Measurements from ENCODE around the gene DNASE2B. TPM values are rescaled to one million over a fixed set of nuclear protein-coding genes. Genes with fewer than 3 reads are reported as not detected.

The DNASE2B gene
- total and polyA plus RNA-seq, 2 experiments from 2014 or later, result not detected

DNA sequence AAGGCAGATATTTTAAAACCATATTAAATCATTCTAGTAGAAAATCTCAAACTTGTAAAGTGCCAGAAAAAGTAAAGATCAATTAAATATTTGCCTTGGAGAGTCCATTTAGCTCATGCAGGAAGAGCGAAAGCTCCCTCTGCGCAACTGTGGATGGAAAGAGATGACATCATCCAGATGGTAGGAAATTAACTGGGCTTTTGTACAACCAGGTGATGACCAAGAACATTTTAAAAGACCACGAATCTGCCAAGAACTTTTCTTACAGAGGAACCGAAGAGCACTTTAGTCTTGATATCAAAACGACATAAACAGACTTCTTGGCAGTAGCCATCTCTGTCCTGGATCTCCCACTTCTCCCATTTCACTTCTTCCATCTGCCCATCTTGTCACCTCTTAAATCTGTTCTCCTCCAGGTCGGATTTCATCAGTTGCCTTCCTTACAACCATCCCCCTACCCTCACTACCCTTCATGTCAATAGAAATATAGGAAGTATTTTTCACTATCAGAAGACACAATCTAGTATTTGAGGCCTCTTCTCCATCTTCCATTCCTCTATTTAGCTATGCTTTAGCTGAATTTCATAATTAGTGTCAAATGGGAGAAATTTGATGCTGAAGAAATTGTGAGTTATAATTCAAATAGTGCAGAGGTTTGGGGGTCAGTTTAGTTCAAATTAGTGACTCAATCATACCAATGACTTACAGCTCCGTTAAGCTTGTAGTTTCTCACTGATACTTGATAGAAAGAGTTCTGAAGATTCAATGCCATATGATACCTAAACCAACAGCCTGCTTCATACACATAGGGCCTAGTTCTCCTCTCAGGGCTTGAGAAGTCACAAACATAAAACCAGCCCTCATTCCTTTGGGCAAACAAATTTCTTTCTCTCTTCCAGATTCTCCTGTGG, 22.0 kb upstream of the DNASE2B start:
- H3K27ac ChIP-seq, result peak overlapping the region; percentile 22
- no peak for DNase-seq (ENCODE audit: low spot score)
- TF ChIP-seq EZH2 (IDR thresholded peaks at IDR 0.05; ENCODE audit: borderline replicate concordance) (no peak), EZH2phosphoT487 (IDR thresholded peaks at IDR 0.05; ENCODE audit: low read depth, severe bottlenecking, unreplicated experiment) (no peak)
- TF ChIP-seq, protein P1, sequence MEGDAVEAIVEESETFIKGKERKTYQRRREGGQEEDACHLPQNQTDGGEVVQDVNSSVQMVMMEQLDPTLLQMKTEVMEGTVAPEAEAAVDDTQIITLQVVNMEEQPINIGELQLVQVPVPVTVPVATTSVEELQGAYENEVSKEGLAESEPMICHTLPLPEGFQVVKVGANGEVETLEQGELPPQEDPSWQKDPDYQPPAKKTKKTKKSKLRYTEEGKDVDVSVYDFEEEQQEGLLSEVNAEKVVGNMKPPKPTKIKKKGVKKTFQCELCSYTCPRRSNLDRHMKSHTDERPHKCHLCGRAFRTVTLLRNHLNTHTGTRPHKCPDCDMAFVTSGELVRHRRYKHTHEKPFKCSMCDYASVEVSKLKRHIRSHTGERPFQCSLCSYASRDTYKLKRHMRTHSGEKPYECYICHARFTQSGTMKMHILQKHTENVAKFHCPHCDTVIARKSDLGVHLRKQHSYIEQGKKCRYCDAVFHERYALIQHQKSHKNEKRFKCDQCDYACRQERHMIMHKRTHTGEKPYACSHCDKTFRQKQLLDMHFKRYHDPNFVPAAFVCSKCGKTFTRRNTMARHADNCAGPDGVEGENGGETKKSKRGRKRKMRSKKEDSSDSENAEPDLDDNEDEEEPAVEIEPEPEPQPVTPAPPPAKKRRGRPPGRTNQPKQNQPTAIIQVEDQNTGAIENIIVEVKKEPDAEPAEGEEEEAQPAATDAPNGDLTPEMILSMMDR (IDR thresholded peaks at IDR 0.05; ENCODE audit: poor library complexity), result no peak
- no peak overlapping the region for H3K4me2 ChIP-seq
- no peaks in the 10 kb centered on the region for H3K9me3 ChIP-seq (ENCODE audit: low read depth)
- H3K4me3 ChIP-seq, result no peak overlapping the region
- no peaks in the 10 kb centered on the region for H3K4me1 ChIP-seq (ENCODE audit: insufficient read depth)
- H2AFZ ChIP-seq, result no peak overlapping the region
- no peaks in the 10 kb centered on the region for H4K20me1 ChIP-seq (ENCODE audit: insufficient read depth, poor library complexity, severe bottlenecking)
- no peaks in the 10 kb centered on the region for H3K36me3 ChIP-seq (replicated peaks; ENCODE audit: insufficient read depth, low read depth)
- no peaks in the 10 kb centered on the region for H3K79me2 ChIP-seq
- H3K9me2 ChIP-seq (replicated peaks; ENCODE audit: insufficient read depth), result no peaks in the 10 kb centered on the region
- H3K27me3 ChIP-seq, result no peaks in the 10 kb centered on the region
- WGBS (ENCODE audit: low lambda C conversion rate, missing lambda C conversion rate), result 77% methylated on average over 7 of the region's 7 CpGs

DNA sequence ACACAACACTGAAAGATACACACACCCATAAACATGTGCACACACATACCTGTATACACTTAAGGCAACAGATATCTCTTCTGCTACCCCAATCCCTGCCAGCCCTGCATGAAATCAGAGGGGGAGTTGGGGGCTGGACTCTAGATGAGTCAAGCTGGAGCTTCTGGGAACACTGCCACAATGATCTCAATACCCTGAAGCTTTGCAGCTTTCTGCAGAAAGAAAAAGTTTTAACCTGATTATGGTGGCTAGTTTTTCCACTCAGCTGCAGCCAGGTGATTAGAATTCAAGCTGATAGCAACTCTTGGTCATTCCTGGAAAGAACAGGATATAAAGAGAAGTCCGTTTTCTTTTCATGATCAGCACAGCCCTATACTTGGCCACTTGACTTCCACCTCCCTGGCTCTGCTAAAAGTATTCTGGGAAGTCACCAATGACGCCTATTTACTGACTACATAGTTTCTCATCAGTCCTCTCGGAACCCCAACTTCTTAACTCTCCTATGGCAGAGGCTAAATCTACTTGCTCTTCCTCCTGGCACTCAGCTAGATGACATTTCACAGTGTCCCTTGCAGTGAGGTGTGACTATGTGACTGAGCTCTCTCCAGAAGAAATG, 20.7 kb upstream of the DNASE2B start:
- Histone ChIP-seq H2AFZ (no peak overlapping the region), H3K9me3 (ENCODE audit: low read depth) (no peaks in the 10 kb centered on the region), H3K4me2 (no peak overlapping the region), H3K9me2 (replicated peaks; ENCODE audit: insufficient read depth) (no peaks in the 10 kb centered on the region), H3K79me2 (no peaks in the 10 kb centered on the region), H3K27ac (no peak overlapping the region), H3K4me1 (ENCODE audit: insufficient read depth) (no peaks in the 10 kb centered on the region), H3K4me3 (no peak overlapping the region), H4K20me1 (ENCODE audit: insufficient read depth, poor library complexity, severe bottlenecking) (no peaks in the 10 kb centered on the region), H3K36me3 (replicated peaks; ENCODE audit: insufficient read depth, low read depth) (no peaks in the 10 kb centered on the region), H3K27me3 (no peaks in the 10 kb centered on the region)
- 72% methylated on average over 3 of the region's 3 CpGs for WGBS (ENCODE audit: low lambda C conversion rate, missing lambda C conversion rate)
- TF ChIP-seq EZH2phosphoT487 (IDR thresholded peaks at IDR 0.05; ENCODE audit: low read depth, severe bottlenecking, unreplicated experiment) (no peak), EZH2 (IDR thresholded peaks at IDR 0.05; ENCODE audit: borderline replicate concordance) (no peak)
- TF ChIP-seq, protein P1 (IDR thresholded peaks at IDR 0.05; ENCODE audit: poor library complexity), result no peak
- peak; percentile 24 for DNase-seq (ENCODE audit: low spot score)

DNA sequence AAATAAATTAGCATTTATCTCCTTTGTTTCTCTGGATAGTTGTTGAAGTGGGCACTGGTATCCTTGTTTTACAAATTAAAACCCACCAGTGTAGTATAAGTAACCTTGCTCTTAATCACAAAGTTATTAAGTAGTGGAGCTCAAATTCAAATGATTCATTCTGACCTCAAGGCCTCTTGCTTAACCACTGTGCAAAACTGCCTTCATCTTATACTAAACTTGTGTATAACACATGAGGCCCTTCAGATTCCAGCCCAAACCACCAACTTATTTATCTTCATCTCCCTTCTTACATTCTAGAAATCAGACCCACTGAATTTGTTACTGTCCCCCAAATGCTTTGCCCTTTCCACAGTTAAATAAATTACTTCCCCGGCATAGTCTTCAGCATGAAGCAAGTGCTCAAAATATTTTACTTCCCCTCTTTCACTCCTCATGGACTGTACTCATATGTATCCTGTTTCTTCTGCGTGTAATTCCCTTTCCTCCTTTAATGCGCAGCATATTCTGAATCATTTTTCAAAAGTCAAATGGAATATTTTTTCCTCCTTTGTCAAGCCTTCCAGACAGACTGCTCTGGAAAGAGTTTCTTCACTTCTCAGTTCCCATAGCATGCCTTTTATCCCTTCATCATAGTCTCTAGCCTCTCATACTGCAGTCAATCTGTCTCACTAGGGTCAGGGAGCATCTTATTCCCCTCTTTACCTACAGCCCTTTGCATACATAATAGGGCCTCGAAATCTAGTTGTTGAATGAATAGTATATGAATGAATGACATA, 19.0 kb upstream of the DNASE2B start:
- 96% methylated on average over 4 of the region's 4 CpGs for WGBS (ENCODE audit: low lambda C conversion rate, missing lambda C conversion rate)
- Histone ChIP-seq H3K9me2 (replicated peaks; ENCODE audit: insufficient read depth) (no peaks in the 10 kb centered on the region), H3K79me2 (no peaks in the 10 kb centered on the region), H3K4me2 (no peak overlapping the region), H3K9me3 (ENCODE audit: low read depth) (no peaks in the 10 kb centered on the region), H3K27me3 (no peaks in the 10 kb centered on the region), H3K36me3 (replicated peaks; ENCODE audit: insufficient read depth, low read depth) (no peaks in the 10 kb centered on the region), H3K27ac (no peak overlapping the region), H2AFZ (no peak overlapping the region), H4K20me1 (ENCODE audit: insufficient read depth, poor library complexity, severe bottlenecking) (no peaks in the 10 kb centered on the region), H3K4me3 (no peak overlapping the region), H3K4me1 (ENCODE audit: insufficient read depth) (no peaks in the 10 kb centered on the region)
- no peak for DNase-seq (ENCODE audit: low spot score)
- TF ChIP-seq, protein P1 (IDR thresholded peaks at IDR 0.05; ENCODE audit: poor library complexity), result no peak
- no peak for TF ChIP-seq EZH2phosphoT487 (IDR thresholded peaks at IDR 0.05; ENCODE audit: low read depth, severe bottlenecking, unreplicated experiment)
- no peak for TF ChIP-seq EZH2 (IDR thresholded peaks at IDR 0.05; ENCODE audit: borderline replicate concordance)
